ENCODE measurements around the gene AMIGO1.

The AMIGO1 gene

DNA sequence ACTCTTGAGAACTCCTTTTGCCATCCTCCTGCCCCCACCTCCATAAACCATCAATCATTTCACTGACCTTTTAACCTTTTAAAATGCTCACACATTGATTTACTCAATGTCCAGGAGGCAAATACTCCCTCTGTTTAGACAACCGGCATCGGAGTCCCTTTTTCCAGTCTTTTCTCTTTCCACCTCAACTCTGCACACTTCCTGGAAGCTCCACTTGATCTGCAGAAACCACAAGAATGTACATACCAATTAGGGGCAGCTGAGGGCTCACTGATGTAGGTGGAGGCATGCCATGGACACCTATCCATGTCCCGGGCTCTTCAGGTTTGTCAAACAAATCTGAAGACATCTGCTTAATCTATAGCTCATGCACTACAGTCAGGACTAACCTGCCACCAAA is 5.3 kb upstream of the AMIGO1 start:
- H3K4me3 ChIP-seq = no peak overlapping the region
- TF ChIP-seq, protein P1, sequence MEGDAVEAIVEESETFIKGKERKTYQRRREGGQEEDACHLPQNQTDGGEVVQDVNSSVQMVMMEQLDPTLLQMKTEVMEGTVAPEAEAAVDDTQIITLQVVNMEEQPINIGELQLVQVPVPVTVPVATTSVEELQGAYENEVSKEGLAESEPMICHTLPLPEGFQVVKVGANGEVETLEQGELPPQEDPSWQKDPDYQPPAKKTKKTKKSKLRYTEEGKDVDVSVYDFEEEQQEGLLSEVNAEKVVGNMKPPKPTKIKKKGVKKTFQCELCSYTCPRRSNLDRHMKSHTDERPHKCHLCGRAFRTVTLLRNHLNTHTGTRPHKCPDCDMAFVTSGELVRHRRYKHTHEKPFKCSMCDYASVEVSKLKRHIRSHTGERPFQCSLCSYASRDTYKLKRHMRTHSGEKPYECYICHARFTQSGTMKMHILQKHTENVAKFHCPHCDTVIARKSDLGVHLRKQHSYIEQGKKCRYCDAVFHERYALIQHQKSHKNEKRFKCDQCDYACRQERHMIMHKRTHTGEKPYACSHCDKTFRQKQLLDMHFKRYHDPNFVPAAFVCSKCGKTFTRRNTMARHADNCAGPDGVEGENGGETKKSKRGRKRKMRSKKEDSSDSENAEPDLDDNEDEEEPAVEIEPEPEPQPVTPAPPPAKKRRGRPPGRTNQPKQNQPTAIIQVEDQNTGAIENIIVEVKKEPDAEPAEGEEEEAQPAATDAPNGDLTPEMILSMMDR (IDR thresholded peaks at IDR 0.05) = no peak
- DNase-seq (ENCODE audit: low spot score) = no peak
- no peak overlapping the region for H3K27ac ChIP-seq

DNA sequence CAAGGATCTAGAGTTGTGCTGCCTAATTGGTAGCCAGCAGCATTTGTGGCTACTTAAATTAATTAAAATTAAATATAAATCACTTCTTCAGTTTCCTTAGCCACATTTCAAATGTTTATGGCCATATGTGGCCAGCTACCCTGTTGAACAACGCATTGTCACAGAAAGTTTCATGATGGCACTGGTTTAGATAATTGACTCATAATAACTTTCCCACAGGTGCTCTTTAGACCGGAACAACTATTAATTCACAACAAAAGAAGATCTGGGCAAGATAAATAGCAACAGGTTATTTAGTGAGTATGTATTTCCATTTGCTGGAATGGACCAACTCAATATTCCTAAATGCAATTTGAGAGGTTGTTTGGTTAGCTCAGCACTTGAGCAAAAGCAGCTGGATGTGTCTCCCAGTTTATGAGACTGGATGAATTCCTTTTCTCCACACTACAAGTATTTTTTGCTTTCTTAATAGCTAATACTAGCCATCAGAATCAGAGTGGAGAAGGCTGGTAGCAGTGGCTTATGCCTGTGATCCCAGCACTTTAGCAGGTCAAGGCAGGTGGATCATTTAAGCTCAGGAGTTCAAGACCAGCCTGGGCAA is 3.7 kb upstream of the AMIGO1 start:
- TF ChIP-seq, protein P1 (IDR thresholded peaks at IDR 0.05) = no peak
- no peak overlapping the region for H3K27ac ChIP-seq
- no peak overlapping the region for H3K4me3 ChIP-seq
- DNase-seq (ENCODE audit: low spot score) = no peak

DNA sequence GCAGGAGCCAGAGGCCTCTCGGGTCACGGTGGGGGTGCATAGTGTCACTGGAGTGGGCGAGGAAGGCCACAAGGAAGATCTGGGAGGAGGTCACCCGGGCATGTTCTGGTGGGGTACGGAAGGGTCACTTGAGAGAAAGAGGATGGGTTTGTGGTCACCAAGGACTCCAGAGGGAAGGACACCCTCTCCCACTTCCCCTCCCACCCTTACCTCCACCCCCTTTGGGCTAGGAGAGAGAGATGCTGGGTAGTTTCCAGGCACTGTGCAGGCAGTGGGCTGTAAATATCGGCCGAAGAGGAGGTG is 703 bp downstream of the AMIGO1 start:
- Histone ChIP-seq H3K27ac (peak overlapping the region in 1 of 2 donors; percentile 65), H3K4me3 (peak overlapping the region; percentile 81)
- no peak for DNase-seq (ENCODE audit: low spot score)
- TF ChIP-seq, protein P1 (IDR thresholded peaks at IDR 0.05) = no peak

DNA sequence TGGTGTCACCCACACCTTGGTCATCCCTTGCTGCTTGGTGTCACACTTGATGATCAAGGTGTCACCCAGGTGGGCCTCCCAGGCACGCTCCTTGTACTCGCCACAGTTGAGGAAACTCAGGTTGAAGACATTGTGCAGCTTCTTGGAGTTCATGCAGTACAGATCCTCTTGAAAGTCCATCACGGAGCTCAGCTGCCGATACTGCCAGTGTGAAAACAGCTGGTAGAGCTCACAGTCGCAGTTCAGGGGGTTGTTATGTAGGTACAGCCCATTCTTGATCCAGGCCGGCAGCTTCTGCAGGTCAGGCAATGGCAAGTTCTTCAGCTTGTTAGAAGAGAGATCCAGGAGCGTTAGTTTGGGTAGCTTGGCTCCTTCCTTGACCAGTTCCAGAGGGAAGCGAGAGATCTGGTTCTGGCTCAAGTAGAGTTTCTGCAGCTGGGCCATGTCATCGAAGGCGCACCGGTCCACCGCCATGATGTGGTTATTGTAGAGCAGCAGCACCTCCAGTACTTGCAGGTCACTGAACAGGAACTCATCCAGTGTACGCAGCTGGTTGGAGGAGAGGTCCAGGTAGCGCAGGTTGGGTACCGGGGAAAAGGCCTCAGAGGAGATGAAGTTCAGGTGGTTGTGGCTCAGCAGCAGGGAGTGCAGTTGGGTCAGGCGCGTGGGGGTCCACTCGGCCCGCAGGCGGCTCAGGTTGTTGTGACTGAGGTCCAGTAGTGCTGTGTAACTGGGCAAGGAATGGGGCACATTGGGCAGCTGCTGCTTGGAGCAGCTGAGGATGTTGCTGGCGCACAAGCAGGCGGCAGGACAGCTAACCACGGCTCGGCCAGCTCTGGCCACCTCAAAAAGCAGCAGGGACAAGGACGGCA is 1.3 kb downstream of the AMIGO1 start:
- TF ChIP-seq, protein P1 (IDR thresholded peaks at IDR 0.05) = no peak
- Histone ChIP-seq H3K4me3 (peak overlapping the region; percentile 81), H3K27ac (peak overlapping the region in 1 of 2 donors; percentile 65)
- no peak for DNase-seq (ENCODE audit: low spot score)

DNA sequence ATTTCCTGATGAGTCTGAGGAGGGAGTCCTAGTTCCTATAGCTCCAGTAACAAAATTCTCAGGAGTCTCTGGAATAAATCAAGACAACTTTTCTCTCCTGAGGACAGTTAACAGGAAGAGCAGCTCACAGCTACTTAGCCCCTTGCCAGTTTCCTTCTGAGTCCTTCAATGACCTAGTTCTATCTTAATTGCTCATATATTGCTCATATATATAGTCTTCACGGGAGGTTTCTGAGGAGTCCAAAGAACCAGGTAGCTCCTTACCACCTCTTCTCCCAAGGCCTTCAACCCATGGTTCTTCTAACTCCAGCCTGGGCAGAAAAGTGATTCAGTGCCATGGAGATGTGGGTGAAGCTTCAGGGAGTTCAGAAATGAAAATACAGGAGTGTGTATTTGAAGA is 4.6 kb downstream of the AMIGO1 start:
- no peak overlapping the region for H3K4me3 ChIP-seq
- DNase-seq (ENCODE audit: low spot score) = no peak

DNA sequence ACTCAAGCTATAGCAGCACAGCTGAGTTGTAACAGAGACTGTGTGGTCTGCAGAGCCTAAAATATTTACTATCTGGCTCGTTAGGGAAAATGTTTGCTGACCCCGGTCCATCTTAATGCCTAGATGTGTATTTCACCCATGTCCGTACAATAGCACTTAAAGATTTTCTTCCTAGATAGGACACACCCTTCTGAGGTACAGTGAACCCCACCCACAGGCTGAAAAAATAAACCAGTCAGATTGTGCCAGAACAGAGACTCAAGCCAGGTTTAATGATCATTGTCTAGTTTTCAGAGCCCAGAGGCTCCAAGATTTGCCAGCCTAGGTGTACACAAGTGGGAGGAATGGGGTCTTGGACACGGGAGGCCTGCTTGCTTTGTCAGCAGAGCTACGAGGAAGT is 5.6 kb downstream of the AMIGO1 start:
- Histone ChIP-seq H3K4me3 (no peak overlapping the region), H3K27ac (no peak overlapping the region)
- TF ChIP-seq, protein P1 (IDR thresholded peaks at IDR 0.05) = no peak
- no peak for DNase-seq (ENCODE audit: low spot score)

More for the DNA sequence above, 4.6 kb downstream of the AMIGO1 start:
- no peak overlapping the region for H3K27ac ChIP-seq
- TF ChIP-seq, protein P1 (IDR thresholded peaks at IDR 0.05) = no peak

DNA sequence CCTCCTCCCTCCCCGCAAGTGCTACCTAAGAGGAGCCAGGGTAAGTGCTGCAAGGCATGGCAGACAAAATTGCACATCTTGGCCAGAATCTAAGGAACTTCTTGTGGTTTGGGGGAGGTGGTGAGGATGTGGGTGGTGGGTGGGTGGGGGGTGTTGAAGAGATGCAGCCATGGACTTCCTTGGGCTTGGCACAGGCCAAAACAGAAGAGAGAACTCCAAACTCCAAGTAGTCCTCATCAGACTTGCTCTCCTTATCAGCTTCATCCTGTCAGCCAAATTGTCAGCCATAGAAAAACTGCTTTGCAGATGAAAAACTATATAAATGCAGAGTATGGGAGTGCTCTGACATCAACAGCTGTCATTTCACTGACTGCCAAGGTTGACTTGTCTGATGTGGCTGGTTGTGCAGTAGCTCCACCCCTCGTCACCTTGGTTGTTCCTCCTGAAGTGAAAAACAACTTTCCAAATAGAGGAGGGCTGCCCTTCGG is 7.1 kb downstream of the AMIGO1 start:
- Histone ChIP-seq H3K27ac (peak overlapping the region in 1 of 2 donors; percentile 85), H3K4me3 (no peak overlapping the region)
- DNase-seq (ENCODE audit: low spot score) = no peak
- TF ChIP-seq, protein P1 (IDR thresholded peaks at IDR 0.05) = no peak

Data from coronary artery (tissue), 2 donors.